Superior temporal gyrus (tissue), 1 donor: Measurements from ENCODE around the gene SYT1.

ENCODE experiments used
- DNase-seq: peaks from one replicate; pipeline ENCODE4 v3.0.0-alpha.2; 2016; ENCODE audit errors: extremely low spot score

The SYT1 gene

GRCh38 chr12:78891646-78892353 lies 27.2 kb downstream of the SYT1 start:
- no peak for DNase-seq

- DNase-seq: peak; percentile 69
Measured at GRCh38 chr12:78898416-78898815, 33.8 kb downstream of the SYT1 start.

GRCh38 chr12:78914859-78915331 lies 50.3 kb downstream of the SYT1 start:
- no peak for DNase-seq

- DNase-seq: no peak
Measured at GRCh38 chr12:78916845-78917480, 52.4 kb downstream of the SYT1 start.

- no peak for DNase-seq
Measured at GRCh38 chr12:78917513-78917912, 52.9 kb downstream of the SYT1 start.

GRCh38 chr12:78918268-78918667 lies 53.7 kb downstream of the SYT1 start:
- no peak for DNase-seq

- no peak for DNase-seq
Measured at GRCh38 chr12:78928200-78929074, 63.9 kb downstream of the SYT1 start.

GRCh38 chr12:78929075-78929418 lies 64.5 kb downstream of the SYT1 start:
- DNase-seq: no peak

GRCh38 chr12:78931466-78931990 lies 67.0 kb downstream of the SYT1 start:
- DNase-seq: peak; percentile 59

GRCh38 chr12:78933014-78933413 lies 68.4 kb downstream of the SYT1 start:
- DNase-seq: no peak

- DNase-seq: no peak
Measured at GRCh38 chr12:78938341-78939084, 73.9 kb downstream of the SYT1 start.

- DNase-seq: no peak
Measured at GRCh38 chr12:78949532-78949931, 85.0 kb downstream of the SYT1 start.

- peak; percentile 48 for DNase-seq
Measured at GRCh38 chr12:78951803-78952551, 87.4 kb downstream of the SYT1 start.

- DNase-seq: no peak
Measured at GRCh38 chr12:78952552-78952929, 88.0 kb downstream of the SYT1 start.

- no peak for DNase-seq
Measured at GRCh38 chr12:78958941-78959340, 94.4 kb downstream of the SYT1 start.

- no peak for DNase-seq
Measured at GRCh38 chr12:78959556-78959955, 95.0 kb downstream of the SYT1 start.

- DNase-seq: no peak
Measured at GRCh38 chr12:78961171-78961570, 96.6 kb downstream of the SYT1 start.

- DNase-seq: no peak
Measured at GRCh38 chr12:78963439-78964227, 99.1 kb downstream of the SYT1 start.

GRCh38 chr12:78964521-78964920 lies 99.9 kb downstream of the SYT1 start:
- no peak for DNase-seq

- DNase-seq: no peak
Measured at GRCh38 chr12:78966062-78966461, 101.5 kb downstream of the SYT1 start.
